Stromal cell of bone marrow (primary cell): ENCODE data around the gene CDKN2AIPNL.
"Not testable (repeated sequence)": the region's sequence is repeated elsewhere in the genome, so short reads cannot be mapped to it uniquely, and the experiment has no call there.

Source experiments
- DNase-seq: peaks from one replicate; pipeline ENCODE4 v3.0.0-alpha.2; 2012; ENCODE audit warnings: low read depth

The CDKN2AIPNL gene

GRCh38 chr5:134437847-134438581 is 26.3 kb upstream of the CDKN2AIPNL start:
- DNase-seq = peak; percentile 71

GRCh38 chr5:134437340-134437846 is 25.7 kb upstream of the CDKN2AIPNL start:
- no peak for DNase-seq

GRCh38 chr5:134436523-134437339 is 25.1 kb upstream of the CDKN2AIPNL start:
- peak; percentile 89 for DNase-seq

GRCh38 chr5:134435560-134435959 is 23.9 kb upstream of the CDKN2AIPNL start:
- peak; percentile 66 for DNase-seq

- no peak for DNase-seq
These were observed 21.1 kb upstream of the CDKN2AIPNL start for GRCh38 chr5:134432677-134433359.

- no peak for DNase-seq
These were observed 20.5 kb upstream of the CDKN2AIPNL start for GRCh38 chr5:134432174-134432573.

- DNase-seq = no peak
These were observed 18.4 kb upstream of the CDKN2AIPNL start for GRCh38 chr5:134430001-134430569.

GRCh38 chr5:134427540-134428041 is 15.9 kb upstream of the CDKN2AIPNL start:
- no peak for DNase-seq

GRCh38 chr5:134426361-134426760 is 14.7 kb upstream of the CDKN2AIPNL start:
- DNase-seq = no peak

GRCh38 chr5:134423376-134423775 is 11.7 kb upstream of the CDKN2AIPNL start:
- no peak for DNase-seq

- DNase-seq = no peak
These were observed 11.2 kb upstream of the CDKN2AIPNL start for GRCh38 chr5:134422791-134423365.

GRCh38 chr5:134421038-134421437 is 9.4 kb upstream of the CDKN2AIPNL start:
- DNase-seq = not testable (repeated sequence)

- no peak for DNase-seq
These were observed 8.7 kb upstream of the CDKN2AIPNL start for GRCh38 chr5:134420343-134420742.

GRCh38 chr5:134418958-134419357 is 7.3 kb upstream of the CDKN2AIPNL start:
- DNase-seq = no peak

- no peak for DNase-seq
These were observed 6.0 kb upstream of the CDKN2AIPNL start for GRCh38 chr5:134417707-134418106.

- no peak for DNase-seq
These were observed 1.4 kb upstream of the CDKN2AIPNL start for GRCh38 chr5:134413046-134413445.

- DNase-seq = no peak
These were observed 494 bp downstream of the CDKN2AIPNL start for GRCh38 chr5:134411228-134411545.

- no peak for DNase-seq
These were observed 859 bp downstream of the CDKN2AIPNL start for GRCh38 chr5:134410822-134411221.

GRCh38 chr5:134409321-134409720 is 2.4 kb downstream of the CDKN2AIPNL start:
- DNase-seq = no peak

- no peak for DNase-seq
These were observed 5.3 kb downstream of the CDKN2AIPNL start for GRCh38 chr5:134406390-134406789.

GRCh38 chr5:134403951-134404350 is 7.7 kb downstream of the CDKN2AIPNL start:
- no peak for DNase-seq
